Activated CD4-positive, alpha-beta memory T cell treated with anti-CD3 and anti-CD28 coated beads, Interleukin-2, amount 10 ng/mL, durations not matched to agents 7 days and 5 days (primary cell): ENCODE data around the gene GRIN2A. TPM values are rescaled to one million over a fixed set of nuclear protein-coding genes. Genes with fewer than 3 reads are reported as not detected.

Source experiments
- CTCF ChIA-PET: fragments of 350-600 bp; sonication (Branson Sonifier 250); formaldehyde crosslinking; loops from one replicate; lab custom pipeline; 2021; ENCODE audit warnings: antibody characterized with exemption, inconsistent platforms; lab: Charles Lee
- POLR2A ChIA-PET: fragments of 350-600 bp; sonication (Branson Sonifier 250); formaldehyde crosslinking; loops from one replicate; lab custom pipeline; 2021; ENCODE audit warnings: antibody characterized with exemption; lab: Charles Lee
- DNase-seq: peaks from one replicate; pipeline ENCODE4 v3.0.0-alpha.2; 2020
- H3K27ac Mint-ChIP-seq: one replicate; pipeline ENCODE4 v1.8.0; 2021; ENCODE audit warnings: mild to moderate bottlenecking, mixed read lengths
- H3K27me3 Mint-ChIP-seq: one replicate; pipeline ENCODE4 v1.8.0; 2021; ENCODE audit warnings: mixed read lengths
- H3K36me3 Mint-ChIP-seq: one replicate; pipeline ENCODE4 v1.8.0; 2021; ENCODE audit warnings: low read depth, mixed read lengths
- H3K4me1 Mint-ChIP-seq: one replicate; pipeline ENCODE4 v1.8.0; 2021; ENCODE audit warnings: mixed read lengths
- H3K4me3 Mint-ChIP-seq: one replicate; pipeline ENCODE4 v1.8.0; 2021; ENCODE audit warnings: mild to moderate bottlenecking, mixed read lengths
- H3K9me3 Mint-ChIP-seq: one replicate; pipeline ENCODE4 v1.8.0; 2021; ENCODE audit warnings: mixed read lengths
- total RNA-seq, 2 experiments: library from RNA; stranded (reverse); gene quantifications; one replicate each; pipeline ENCODE4 v1.2.3, GENCODE V29; 2021

GRIN2A gene
- total RNA-seq, 2 experiments from 2014 or later: not detected

DNA sequence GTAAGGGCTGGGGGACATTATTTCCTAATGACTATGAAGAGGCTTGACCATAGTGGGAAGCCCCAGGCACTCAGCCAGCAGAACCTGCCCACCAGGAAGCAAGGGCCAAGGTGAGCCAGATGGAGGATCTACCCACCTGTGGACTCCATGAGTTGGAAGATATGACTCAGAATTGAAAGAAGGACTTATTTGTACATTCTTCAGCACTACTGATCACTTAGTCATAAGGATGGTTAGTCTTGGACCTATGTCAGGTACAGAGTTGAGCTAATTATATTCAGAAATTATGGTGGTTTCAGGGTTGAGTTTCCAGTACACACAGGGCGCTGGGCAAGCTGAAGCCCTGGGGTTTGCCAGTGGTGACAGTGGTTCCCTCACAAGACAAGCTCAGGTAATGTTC, 24.0 kb upstream of the GRIN2A start:
- CTCF ChIA-PET: no interaction called here
- no peak for DNase-seq
- Mint-ChIP-seq H3K4me1 (no peaks in the 10 kb centered on the region), H3K36me3 (no peaks in the 10 kb centered on the region), H3K4me3 (no peak overlapping the region), H3K27ac (no peak overlapping the region), H3K9me3 (peaks cover 11% of the 10 kb centered on the region), H3K27me3 (no peaks in the 10 kb centered on the region)
- POLR2A ChIA-PET: no interaction called here

DNA sequence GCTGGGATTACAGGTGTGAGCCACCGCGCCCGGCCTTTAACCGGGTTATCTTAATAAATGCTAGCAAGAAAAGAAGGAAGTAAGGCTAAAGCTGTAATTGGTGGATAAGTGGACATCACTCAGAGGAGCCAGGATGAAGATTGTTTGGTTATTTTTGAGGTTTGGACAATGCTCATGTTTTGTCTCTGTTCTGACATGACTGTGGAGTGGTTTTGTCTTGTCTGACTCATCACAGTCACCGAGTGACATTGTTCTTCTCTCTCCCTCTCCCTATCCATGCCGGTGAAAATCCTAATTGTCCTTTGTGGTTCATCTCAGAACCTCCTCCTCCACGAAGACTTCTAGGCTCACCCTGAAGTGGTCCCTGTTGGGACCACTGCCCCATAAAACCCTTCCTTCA, 23.5 kb upstream of the GRIN2A start:
- Mint-ChIP-seq H3K27me3 (no peaks in the 10 kb centered on the region), H3K4me3 (no peak overlapping the region), H3K4me1 (no peaks in the 10 kb centered on the region), H3K9me3 (peaks cover 11% of the 10 kb centered on the region), H3K36me3 (no peaks in the 10 kb centered on the region), H3K27ac (no peak overlapping the region)
- ChIA-PET POLR2A (no interaction called here), CTCF (no interaction called here)
- no peak for DNase-seq

- Mint-ChIP-seq H3K9me3 (peaks cover 11% of the 10 kb centered on the region), H3K4me1 (no peaks in the 10 kb centered on the region), H3K27me3 (no peaks in the 10 kb centered on the region), H3K36me3 (no peaks in the 10 kb centered on the region), H3K27ac (no peak overlapping the region), H3K4me3 (no peak overlapping the region)
- DNase-seq: no peak
- ChIA-PET CTCF (interaction anchor here (0.6 kb wide), 1 partner anchor 320 kb away, joined by 5 read pairs; no protein-coding TSS in a partner anchor), POLR2A (no interaction called here)
Measured at GRCh38 chr16:10202649-10203048, 20.4 kb upstream of the GRIN2A start.

DNA sequence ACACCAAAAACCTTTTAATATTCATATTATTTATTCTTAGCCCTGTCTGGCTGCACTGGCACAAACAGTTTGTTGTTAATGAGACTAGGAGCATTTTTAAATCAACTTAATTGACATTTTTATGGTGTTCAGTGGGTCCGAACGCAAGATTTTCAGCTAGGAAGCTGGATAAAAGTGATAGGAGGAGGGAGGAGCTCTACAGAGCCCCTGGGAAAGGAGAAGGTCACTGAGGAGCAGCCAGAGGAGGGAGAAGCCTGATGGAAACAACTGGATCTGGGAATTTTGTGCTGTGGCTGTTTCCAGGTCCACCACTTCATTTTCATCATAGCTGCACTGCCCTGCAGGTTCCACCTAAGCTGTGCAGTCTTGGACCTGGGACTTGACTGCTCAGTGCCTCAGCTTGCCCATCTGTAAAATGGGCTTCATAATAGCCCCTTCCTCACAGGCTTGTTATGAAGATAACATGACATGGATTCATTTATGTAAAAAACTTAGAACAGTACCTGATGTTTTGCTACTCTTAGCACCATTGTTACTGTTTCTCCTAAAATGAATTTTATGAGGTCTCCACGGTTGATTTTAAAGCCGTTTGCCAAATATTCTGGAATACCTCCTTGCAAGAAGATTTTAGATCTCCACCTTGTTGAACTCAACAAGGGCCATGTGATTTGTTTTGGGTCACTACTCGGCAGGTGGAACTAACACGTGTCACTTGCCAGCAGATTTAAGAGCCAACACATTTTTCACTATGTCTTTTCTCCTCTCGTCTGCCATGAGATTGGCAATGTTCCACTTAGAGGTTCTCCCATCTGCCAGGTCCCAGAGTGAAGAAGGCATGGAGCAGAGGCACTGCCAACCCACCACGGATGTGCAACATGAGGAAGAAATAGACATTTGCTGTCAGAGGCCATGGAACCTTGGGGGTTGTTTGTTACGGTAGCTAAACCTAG, 18.7 kb upstream of the GRIN2A start:
- ChIA-PET POLR2A (no interaction called here), CTCF (no interaction called here)
- Mint-ChIP-seq H3K27me3 (no peaks in the 10 kb centered on the region), H3K4me1 (no peaks in the 10 kb centered on the region), H3K36me3 (no peaks in the 10 kb centered on the region), H3K27ac (no peak overlapping the region), H3K4me3 (no peak overlapping the region), H3K9me3 (peaks cover 10% of the 10 kb centered on the region)
- no peak for DNase-seq

GRCh38 chr16:10196999-10197398, 14.8 kb upstream of the GRIN2A start:
- CTCF ChIA-PET: no interaction called here
- Mint-ChIP-seq H3K27ac (no peak overlapping the region), H3K36me3 (no peaks in the 10 kb centered on the region), H3K4me1 (no peaks in the 10 kb centered on the region), H3K9me3 (no peaks in the 10 kb centered on the region), H3K27me3 (no peaks in the 10 kb centered on the region), H3K4me3 (no peak overlapping the region)
- POLR2A ChIA-PET: no interaction called here
- no peak for DNase-seq

GRCh38 chr16:10191096-10191495, 8.9 kb upstream of the GRIN2A start:
- DNase-seq: no peak
- H3K27me3 Mint-ChIP-seq: no peaks in the 10 kb centered on the region
- no peak overlapping the region for H3K27ac Mint-ChIP-seq
- ChIA-PET POLR2A (no interaction called here), CTCF (no interaction called here)
- no peaks in the 10 kb centered on the region for H3K4me1 Mint-ChIP-seq
- H3K36me3 Mint-ChIP-seq: no peaks in the 10 kb centered on the region
- H3K4me3 Mint-ChIP-seq: no peak overlapping the region
- no peaks in the 10 kb centered on the region for H3K9me3 Mint-ChIP-seq

- peaks cover 4% of the 10 kb centered on the region for H3K27me3 Mint-ChIP-seq
- H3K4me3 Mint-ChIP-seq: no peak overlapping the region
- H3K27ac Mint-ChIP-seq: no peak overlapping the region
- H3K36me3 Mint-ChIP-seq: no peaks in the 10 kb centered on the region
- ChIA-PET POLR2A (no interaction called here), CTCF (no interaction called here)
- DNase-seq: no peak
- no peaks in the 10 kb centered on the region for H3K4me1 Mint-ChIP-seq
- no peaks in the 10 kb centered on the region for H3K9me3 Mint-ChIP-seq
Measured at GRCh38 chr16:10189861-10190390, 7.7 kb upstream of the GRIN2A start.

GRCh38 chr16:10188236-10188635, 6.0 kb upstream of the GRIN2A start:
- Mint-ChIP-seq H3K27me3 (peaks cover 18% of the 10 kb centered on the region), H3K4me1 (peaks cover 1% of the 10 kb centered on the region), H3K36me3 (no peaks in the 10 kb centered on the region), H3K4me3 (no peak overlapping the region), H3K9me3 (no peaks in the 10 kb centered on the region), H3K27ac (no peak overlapping the region)
- ChIA-PET POLR2A (no interaction called here), CTCF (no interaction called here)
- DNase-seq: no peak

DNA sequence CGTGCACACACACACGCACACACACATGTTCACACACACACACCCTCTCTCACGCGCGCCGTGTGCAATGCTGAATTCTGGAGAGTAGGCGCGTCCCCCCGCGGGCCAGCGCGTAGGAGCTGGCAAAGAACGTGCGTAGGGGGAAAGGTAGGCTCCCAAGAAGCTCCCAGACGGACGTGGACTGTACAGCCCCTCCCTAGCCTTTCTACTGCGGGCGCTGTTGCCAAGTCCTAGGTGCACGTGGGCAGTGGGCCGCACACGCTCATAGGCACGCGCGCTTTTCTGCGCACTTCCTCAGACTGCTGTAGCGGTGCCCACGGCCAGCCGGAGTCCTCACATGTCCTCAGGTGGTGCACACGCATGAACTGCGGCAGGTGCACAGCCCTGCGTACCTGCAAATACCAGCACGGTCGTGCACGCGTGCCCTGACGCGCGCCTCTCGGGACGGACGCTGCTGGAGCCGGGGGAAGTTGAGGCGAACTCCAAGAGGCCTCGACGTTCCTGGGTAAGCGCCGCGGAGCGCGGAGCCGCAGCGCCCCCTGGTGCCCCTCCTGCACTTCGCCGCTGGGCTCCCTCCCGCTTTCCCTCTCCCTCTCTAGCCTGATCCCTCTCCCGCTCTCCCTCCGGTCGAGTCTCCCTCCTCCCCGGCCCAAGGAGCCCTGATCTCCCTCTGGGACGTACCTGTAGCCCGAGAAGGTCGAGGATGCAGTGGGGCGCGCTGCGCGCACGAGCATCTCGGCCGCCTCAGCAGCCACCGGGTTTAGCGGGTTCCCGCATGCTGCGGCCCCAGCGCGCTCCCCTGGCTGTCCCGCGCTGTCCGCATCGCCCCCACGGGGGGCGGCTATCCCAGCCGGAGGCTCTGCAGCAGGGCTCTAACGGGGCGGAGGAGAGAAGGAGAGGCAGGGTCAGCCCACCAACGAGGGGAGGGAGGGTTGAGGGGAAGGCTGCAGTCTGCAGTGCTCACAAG, 749 bp downstream of the GRIN2A start:
- peak; percentile 46 for DNase-seq
- H3K36me3 Mint-ChIP-seq: no peaks in the 10 kb centered on the region
- POLR2A ChIA-PET: no interaction called here

DNA sequence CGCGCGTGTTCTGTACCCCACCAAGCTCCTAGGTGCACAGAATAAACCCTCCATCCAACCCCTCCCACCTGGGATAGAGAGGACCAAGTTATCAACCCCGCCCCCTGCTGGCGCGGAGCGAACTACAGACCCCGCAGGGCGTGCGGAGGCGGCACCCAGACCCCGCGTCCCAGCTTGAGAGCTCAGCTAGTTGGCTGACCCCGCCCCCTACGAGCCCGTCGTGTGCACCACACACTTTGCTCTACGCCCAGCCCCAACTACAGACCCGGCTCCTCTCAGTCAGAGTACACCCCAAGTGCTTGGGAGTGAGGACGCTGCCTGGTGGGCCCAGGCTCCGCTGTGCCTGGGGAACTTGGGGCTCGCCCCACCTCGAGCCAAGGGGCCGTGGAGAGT, 1.5 kb downstream of the GRIN2A start:
- no peak overlapping the region for H3K4me3 Mint-ChIP-seq
- H3K27ac Mint-ChIP-seq: no peak overlapping the region
- H3K27me3 Mint-ChIP-seq: peaks cover 38% of the 10 kb centered on the region
- peak; percentile 20 for DNase-seq
- H3K36me3 Mint-ChIP-seq: no peaks in the 10 kb centered on the region
- H3K9me3 Mint-ChIP-seq: no peaks in the 10 kb centered on the region
- H3K4me1 Mint-ChIP-seq: peaks cover 7% of the 10 kb centered on the region
- CTCF ChIA-PET: no interaction called here
- POLR2A ChIA-PET: no interaction called here

More for the DNA sequence above, 749 bp downstream of the GRIN2A start:
- no peaks in the 10 kb centered on the region for H3K9me3 Mint-ChIP-seq
- CTCF ChIA-PET: interaction anchor here (0.6 kb wide), 1 partner anchor 917 kb away, joined by 3 read pairs; no protein-coding TSS in a partner anchor
- H3K27ac Mint-ChIP-seq: no peak overlapping the region
- peaks cover 7% of the 10 kb centered on the region for H3K4me1 Mint-ChIP-seq
- no peak overlapping the region for H3K4me3 Mint-ChIP-seq
- peaks cover 38% of the 10 kb centered on the region for H3K27me3 Mint-ChIP-seq

- ChIA-PET CTCF (interaction anchor here (0.6 kb wide), 1 partner anchor 425 kb away, joined by 3 read pairs; no protein-coding TSS in a partner anchor), POLR2A (no interaction called here)
- no peak for DNase-seq
- peaks cover 35% of the 10 kb centered on the region for H3K27me3 Mint-ChIP-seq
- no peaks in the 10 kb centered on the region for H3K9me3 Mint-ChIP-seq
- H3K4me3 Mint-ChIP-seq: no peak overlapping the region
- H3K36me3 Mint-ChIP-seq: no peaks in the 10 kb centered on the region
- H3K27ac Mint-ChIP-seq: no peak overlapping the region
- H3K4me1 Mint-ChIP-seq: peaks cover 7% of the 10 kb centered on the region
Measured at GRCh38 chr16:10180042-10180770, 2.0 kb downstream of the GRIN2A start.

DNA sequence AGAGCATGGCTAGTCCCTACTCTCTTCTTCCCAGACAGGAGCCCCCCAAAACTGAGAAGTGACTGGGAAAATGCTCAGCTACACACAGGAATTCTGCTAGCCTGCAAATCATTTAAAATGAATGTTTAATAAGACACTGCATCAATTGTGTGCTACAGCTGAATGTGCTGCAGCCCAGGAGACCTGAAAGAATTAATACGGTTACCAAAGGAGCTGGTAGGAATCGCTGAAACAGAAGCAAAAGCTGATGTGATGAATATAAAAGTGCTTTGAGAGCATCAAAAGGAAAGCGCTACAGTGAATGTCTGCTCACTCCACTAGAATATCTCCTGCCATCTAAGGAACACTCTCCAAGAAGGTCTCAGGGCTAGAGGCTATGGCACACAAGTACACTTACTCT, 3.7 kb downstream of the GRIN2A start:
- peaks cover 7% of the 10 kb centered on the region for H3K4me1 Mint-ChIP-seq
- DNase-seq: no peak
- H3K27me3 Mint-ChIP-seq: peaks cover 22% of the 10 kb centered on the region
- no peaks in the 10 kb centered on the region for H3K9me3 Mint-ChIP-seq
- CTCF ChIA-PET: no interaction called here
- no peak overlapping the region for H3K4me3 Mint-ChIP-seq
- POLR2A ChIA-PET: no interaction called here
- H3K27ac Mint-ChIP-seq: no peak overlapping the region
- no peaks in the 10 kb centered on the region for H3K36me3 Mint-ChIP-seq
